ENCODE data around the gene APOBEC2. TPM values are rescaled to one million over a fixed set of nuclear protein-coding genes. Genes with fewer than 3 reads are reported as not detected.

Gene APOBEC2
- polyA plus RNA-seq, 1 donor from 2014 or later, result 0.33 TPM

DNA sequence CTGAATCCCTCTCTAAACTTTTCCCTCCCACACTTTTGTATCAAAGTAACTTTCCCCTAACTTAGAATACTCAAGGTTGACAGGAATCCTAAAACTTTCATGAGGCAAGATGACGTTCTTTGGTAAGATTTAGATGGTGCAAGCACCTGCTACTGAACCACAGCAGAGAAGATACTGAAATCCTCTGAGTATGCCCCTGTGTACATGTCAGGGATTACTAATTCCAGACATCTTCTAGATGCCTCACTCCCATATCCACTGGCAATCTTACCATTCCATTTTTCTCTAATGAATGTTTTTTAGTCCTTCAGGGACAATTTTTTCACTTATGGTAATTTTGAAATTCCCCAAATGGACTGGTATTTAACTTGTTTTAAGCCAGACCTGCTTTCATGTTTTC lies 9.1 kb downstream of the APOBEC2 start:
- no peaks in the 10 kb centered on the region for H3K9me3 Mint-ChIP-seq
- no peaks in the 10 kb centered on the region for H3K27me3 Mint-ChIP-seq
- no peak overlapping the region for H3K4me3 Mint-ChIP-seq
- H3K4me1 Mint-ChIP-seq, result peaks cover 5 to 8% (median 6%) of the 10 kb centered on the region in 3 donors
- peaks cover 13% of the 10 kb centered on the region for H3K36me3 Mint-ChIP-seq
- H3K27ac Mint-ChIP-seq, result no peak overlapping the region

DNA sequence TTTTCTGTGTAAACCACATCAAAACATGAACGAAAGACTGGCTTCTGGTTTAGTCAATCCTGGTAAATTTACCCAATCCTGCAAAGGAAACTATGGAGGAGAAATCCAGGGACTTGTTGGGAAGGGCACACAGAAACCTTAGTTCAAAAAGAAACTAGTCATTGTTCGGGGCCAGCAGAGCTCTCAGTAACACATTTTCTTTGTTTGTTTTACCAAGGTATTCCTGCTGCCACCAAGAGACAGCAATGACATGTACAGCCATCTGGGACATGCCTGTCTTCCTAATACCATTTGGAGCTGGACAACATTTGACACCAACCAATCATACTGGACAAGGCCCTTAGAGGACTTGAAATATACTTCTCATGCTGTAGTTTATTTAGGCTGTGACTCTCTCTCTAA lies 10.9 kb downstream of the APOBEC2 start:
- H3K36me3 Mint-ChIP-seq, result peaks cover 13% of the 10 kb centered on the region
- no peaks in the 10 kb centered on the region for H3K27me3 Mint-ChIP-seq
- no peaks in the 10 kb centered on the region for H3K9me3 Mint-ChIP-seq
- no peak overlapping the region for H3K4me3 Mint-ChIP-seq
- H3K4me1 Mint-ChIP-seq, result peaks cover 5 to 8% (median 6%) of the 10 kb centered on the region in 3 donors
- no peak overlapping the region for H3K27ac Mint-ChIP-seq

DNA sequence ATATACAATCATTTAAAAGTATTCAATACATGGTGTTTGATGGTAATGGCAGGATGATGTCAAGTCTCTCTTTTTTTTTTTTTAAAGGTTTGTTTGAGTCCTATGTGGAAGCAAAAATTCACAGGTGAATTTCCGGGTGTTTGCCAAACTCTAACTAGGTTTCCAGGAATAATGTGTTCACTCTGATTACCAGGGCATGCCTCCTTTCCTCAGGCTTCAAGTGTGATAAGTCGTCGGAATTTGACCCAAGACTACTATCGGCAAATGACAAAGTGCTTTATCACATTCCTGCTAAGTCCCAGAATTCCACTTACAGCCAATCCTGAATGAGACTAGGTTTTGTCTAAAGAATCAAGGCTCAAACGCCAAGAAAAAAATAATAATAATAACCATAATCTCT lies 11.8 kb downstream of the APOBEC2 start:
- no peaks in the 10 kb centered on the region for H3K9me3 Mint-ChIP-seq
- no peaks in the 10 kb centered on the region for H3K27me3 Mint-ChIP-seq
- H3K4me1 Mint-ChIP-seq, result peaks cover 5 to 8% (median 6%) of the 10 kb centered on the region in 3 donors
- no peak overlapping the region for H3K27ac Mint-ChIP-seq
- H3K4me3 Mint-ChIP-seq, result no peak overlapping the region
- H3K36me3 Mint-ChIP-seq, result peaks cover 12% of the 10 kb centered on the region

DNA sequence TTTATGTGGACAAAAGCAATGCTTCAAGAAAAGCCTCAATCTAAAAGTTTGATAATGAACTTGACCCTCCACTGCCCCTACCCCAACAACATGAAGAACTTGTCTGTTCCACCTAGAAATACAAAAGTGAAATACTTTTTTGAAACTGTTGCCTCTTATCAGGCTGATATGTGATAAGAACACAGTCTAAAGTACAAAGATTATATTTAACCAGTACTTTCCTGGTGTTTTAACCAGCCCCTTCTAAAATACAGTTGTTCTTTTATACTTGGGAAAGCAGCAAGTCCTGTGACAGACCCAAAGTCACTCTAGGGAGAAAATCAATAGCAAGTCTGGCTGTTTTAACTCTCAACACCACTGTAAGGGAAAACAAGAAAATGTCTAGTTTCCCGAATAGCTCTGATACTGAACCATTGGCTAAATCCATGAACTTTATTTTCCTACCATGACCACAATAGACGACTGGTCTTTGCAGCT lies 12.6 kb downstream of the APOBEC2 start:
- H3K36me3 Mint-ChIP-seq, result peaks cover 6% of the 10 kb centered on the region
- H3K27ac Mint-ChIP-seq, result no peak overlapping the region
- H3K4me1 Mint-ChIP-seq, result peaks cover 5 to 9% (median 6%) of the 10 kb centered on the region in 3 donors

DNA sequence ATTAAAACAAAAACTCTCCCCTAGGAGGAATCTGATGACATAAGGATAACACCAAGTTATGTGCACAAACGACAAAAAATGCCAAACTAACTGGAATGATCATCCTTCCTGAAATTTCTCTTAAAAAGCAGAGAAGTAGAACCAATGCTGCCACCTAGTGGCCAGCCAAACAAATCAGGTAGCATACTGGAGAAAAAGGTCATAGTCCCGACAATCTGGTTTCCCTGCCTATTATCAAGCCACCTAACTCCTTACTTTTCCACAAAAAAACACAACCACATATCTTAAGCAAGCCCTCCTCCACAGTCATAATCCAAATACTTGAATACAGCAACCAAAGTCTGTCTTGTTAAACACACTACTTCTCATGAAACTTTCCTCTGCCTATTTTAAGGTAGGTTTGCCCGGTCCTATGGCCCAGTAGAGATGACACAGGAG lies 13.9 kb downstream of the APOBEC2 start:
- Mint-ChIP-seq H3K27ac (peak overlapping the region in 2 of 3 donors; percentile 2 to 63), H3K36me3 (peaks cover 4% of the 10 kb centered on the region), H3K27me3 (no peaks in the 10 kb centered on the region), H3K4me3 (peak overlapping the region in 1 of 4 donors; percentile 46), H3K9me3 (no peaks in the 10 kb centered on the region), H3K4me1 (peaks cover 5 to 18% (median 14%) of the 10 kb centered on the region in 3 donors)

More for the DNA sequence above, 12.6 kb downstream of the APOBEC2 start:
- Mint-ChIP-seq H3K9me3 (no peaks in the 10 kb centered on the region), H3K4me3 (no peak overlapping the region), H3K27me3 (no peaks in the 10 kb centered on the region)

DNA sequence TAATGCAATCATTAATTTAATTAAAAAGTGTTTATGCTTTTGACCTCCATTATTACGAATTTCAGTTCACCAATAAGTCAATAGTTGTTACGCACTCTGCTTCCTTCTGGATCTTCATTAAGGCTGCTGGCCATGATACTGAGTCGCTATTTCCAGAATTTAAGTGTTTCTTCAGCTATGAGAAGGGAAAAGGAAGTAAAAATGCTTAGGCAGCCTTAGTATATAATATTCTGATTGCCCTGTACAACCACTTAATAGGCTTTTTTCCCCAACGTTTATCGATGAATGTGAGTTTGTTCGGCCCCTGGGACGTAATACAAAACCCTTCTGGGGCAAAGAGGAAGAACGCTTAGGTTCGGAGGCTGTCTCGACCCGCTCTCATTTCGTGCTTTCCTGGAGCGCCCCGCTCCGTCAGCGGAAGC lies 18.5 kb downstream of the APOBEC2 start:
- H3K27ac Mint-ChIP-seq, result peak overlapping the region; percentile 98 to 100 (median 99)
- no peaks in the 10 kb centered on the region for H3K27me3 Mint-ChIP-seq
- H3K9me3 Mint-ChIP-seq, result no peaks in the 10 kb centered on the region
- peaks cover 2% of the 10 kb centered on the region for H3K36me3 Mint-ChIP-seq
- H3K4me1 Mint-ChIP-seq, result peaks cover 20 to 40% (median 39%) of the 10 kb centered on the region in 3 donors
- peak overlapping the region; percentile 92 to 98 (median 98) for H3K4me3 Mint-ChIP-seq

DNA sequence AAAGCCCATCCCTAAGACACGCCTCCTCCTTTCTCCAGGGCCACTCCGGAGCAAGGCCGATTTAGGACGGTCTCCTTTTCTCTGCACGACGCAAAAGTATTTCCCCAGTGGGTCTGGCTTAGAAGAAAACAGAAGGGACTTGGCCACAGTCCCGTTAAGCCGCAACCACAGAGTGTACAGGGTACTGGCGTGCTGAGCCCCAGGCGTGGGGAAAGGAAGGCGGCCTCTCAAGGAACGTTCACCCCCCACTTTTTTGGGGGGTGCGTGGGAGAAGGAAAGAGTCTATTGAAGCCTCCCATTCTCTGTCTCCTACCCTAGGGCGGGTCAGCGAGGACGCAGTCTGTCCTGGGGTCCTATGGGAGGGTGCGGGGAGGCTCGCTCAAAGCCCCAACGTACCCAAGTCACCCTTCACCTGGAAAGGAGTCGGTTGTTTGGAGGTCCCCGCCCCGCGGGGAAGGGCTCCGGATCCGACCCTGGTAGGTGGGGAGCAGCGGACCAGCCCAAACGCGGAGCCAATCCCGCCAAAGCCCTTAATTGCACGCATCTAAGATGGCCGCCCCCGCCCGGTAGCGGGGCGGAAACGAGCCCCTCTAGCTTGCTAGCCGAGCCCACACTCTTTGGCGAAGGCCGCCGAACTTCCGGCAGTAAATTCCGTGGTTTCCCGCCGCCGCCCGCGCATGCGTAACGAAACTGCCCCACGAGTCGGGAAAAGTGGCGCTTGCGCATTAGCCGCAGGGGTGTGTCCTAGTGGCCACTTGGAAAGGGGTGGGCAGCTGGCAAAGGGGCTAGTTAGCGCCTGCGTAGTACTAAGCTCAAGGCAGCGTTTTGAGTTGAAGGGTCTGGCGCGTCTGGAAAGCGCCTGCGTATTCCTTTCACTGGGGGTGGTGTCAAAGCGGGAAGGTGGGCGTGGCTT lies 19.2 kb downstream of the APOBEC2 start, which contains the start of gene OARD1:
Gene OARD1 (minus strand): TSS at position 434 of the 913 bp plus-strand sequence. CDS start 722 bp downstream, outside the sequence.
- no peaks in the 10 kb centered on the region for H3K27me3 Mint-ChIP-seq
- H3K9me3 Mint-ChIP-seq, result no peaks in the 10 kb centered on the region
- peaks cover 21 to 37% (median 33%) of the 10 kb centered on the region in 3 donors for H3K4me1 Mint-ChIP-seq
- peaks cover 2% of the 10 kb centered on the region for H3K36me3 Mint-ChIP-seq
- peak within 1 kb of the TSS; percentile 98 to 100 (median 99) for H3K27ac Mint-ChIP-seq
- peak within 1 kb of the TSS; percentile 96 to 98 (median 98) for H3K4me3 Mint-ChIP-seq

DNA sequence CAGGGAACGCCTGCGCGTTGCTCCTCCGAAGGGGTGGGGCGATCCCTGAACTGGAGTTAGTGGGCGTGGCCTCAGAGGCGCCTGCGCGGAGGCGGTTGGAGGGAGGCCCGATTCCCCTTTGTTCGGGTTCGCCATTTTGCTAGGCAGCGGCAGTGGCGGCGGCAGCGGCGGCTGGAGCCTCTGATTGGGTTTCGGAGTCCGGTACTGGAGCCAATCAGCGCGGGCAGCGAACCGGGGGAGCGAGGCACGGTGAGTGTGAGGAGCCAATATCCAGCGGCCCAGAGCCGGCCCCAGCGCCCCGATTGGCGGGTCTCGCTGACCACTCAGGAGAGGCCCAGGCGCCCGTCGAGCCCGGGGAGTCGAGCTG lies 19.8 kb downstream of the APOBEC2 start, which contains the start of gene NFYA:
Gene NFYA (plus strand): TSS at position 139 of the 367 bp plus-strand sequence. CDS start 6,116 bp downstream, outside the sequence.
- H3K27me3 Mint-ChIP-seq, result no peaks in the 10 kb centered on the region
- H3K4me1 Mint-ChIP-seq, result peaks cover 22 to 36% (median 33%) of the 10 kb centered on the region in 3 donors
- H3K9me3 Mint-ChIP-seq, result no peaks in the 10 kb centered on the region
- peak within 1 kb of the TSS; percentile 96 to 98 (median 98) for H3K4me3 Mint-ChIP-seq
- H3K27ac Mint-ChIP-seq, result peak within 1 kb of the TSS; percentile 98 to 100 (median 99)
- H3K36me3 Mint-ChIP-seq, result peaks cover 2% of the 10 kb centered on the region

DNA sequence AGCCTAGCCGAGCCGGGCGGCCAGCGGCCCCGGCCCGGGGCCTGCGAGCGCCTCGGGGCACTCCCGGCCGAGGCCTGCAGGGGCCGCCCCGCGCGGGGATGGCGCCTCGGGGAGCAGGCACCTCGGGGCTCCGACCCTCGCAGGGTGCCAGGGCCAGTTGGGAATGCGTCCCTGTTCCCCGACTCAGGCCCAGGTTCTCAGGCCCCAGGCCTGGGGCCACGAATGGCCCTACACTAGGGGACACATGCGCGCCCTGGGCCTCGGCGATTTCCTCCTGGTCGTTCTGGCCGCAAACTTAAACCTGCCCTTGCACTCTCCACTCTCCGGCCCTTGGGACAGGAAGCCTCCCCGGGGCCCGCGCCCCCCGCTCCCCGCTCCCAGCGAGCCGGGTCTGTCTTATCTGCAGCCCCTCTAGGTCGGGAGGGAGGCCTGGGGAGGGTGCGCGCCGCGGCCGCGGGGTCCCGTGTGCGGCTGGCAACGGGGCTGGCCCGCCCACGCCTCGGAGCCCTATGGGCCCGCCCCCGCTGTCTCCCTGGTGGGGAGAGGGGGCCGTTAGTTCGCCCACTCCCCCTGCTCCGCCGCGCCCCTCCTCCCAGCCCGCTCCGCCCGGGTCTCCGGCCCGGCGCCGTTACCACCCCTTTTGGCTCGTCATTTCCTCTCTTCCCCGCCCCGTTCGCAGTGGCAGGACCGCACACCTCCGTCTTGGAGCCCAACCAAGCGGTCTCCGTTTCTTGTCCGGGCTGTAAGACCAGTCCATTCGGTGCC lies 20.4 kb downstream of the APOBEC2 start:
- Mint-ChIP-seq H3K4me3 (peak overlapping the region; percentile 96 to 98 (median 98)), H3K27ac (peak overlapping the region; percentile 97 to 100 (median 99)), H3K9me3 (no peaks in the 10 kb centered on the region), H3K36me3 (peaks cover 2% of the 10 kb centered on the region), H3K4me1 (peaks cover 22 to 39% (median 33%) of the 10 kb centered on the region in 3 donors), H3K27me3 (no peaks in the 10 kb centered on the region)

DNA sequence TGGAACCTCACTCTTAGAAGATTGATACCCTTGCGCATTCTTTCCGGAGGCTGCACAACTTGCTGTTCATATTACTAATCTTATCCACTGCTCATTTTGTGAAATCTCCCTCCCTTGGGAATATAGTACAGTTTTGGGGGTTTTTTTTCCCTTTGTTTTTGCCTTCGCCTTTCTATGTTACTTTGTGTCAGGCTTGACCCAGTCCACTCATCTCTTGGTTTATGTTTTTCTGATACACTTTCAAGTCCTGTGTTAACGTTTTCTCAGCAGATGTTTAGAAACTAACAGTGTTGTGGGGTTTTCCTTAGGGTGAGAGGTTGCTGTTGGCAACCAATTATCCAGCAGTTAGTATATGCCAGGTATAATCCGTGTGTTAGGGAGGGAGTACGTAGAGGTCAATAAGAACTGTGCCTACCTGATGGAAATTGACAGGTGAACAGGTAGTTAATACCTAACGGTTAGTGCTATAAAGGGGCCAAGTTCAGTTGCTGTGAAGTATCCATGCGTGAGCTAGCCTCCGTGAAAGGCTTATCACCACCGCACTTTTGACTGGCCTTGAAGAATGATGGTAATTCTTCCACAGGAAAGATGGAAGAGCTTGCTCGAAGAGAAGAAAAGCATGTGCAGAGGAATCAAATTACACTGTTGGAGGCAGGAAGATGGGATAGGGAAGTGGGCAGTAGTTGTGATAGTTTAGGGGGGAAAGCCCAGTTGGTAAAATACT lies 21.1 kb downstream of the APOBEC2 start:
- Mint-ChIP-seq H3K36me3 (peaks cover 5% of the 10 kb centered on the region), H3K27ac (peak overlapping the region; percentile 97 to 100 (median 97)), H3K4me1 (peaks cover 25 to 42% (median 33%) of the 10 kb centered on the region in 3 donors), H3K27me3 (no peaks in the 10 kb centered on the region), H3K4me3 (peak overlapping the region; percentile 95 to 98 (median 97)), H3K9me3 (no peaks in the 10 kb centered on the region)

DNA sequence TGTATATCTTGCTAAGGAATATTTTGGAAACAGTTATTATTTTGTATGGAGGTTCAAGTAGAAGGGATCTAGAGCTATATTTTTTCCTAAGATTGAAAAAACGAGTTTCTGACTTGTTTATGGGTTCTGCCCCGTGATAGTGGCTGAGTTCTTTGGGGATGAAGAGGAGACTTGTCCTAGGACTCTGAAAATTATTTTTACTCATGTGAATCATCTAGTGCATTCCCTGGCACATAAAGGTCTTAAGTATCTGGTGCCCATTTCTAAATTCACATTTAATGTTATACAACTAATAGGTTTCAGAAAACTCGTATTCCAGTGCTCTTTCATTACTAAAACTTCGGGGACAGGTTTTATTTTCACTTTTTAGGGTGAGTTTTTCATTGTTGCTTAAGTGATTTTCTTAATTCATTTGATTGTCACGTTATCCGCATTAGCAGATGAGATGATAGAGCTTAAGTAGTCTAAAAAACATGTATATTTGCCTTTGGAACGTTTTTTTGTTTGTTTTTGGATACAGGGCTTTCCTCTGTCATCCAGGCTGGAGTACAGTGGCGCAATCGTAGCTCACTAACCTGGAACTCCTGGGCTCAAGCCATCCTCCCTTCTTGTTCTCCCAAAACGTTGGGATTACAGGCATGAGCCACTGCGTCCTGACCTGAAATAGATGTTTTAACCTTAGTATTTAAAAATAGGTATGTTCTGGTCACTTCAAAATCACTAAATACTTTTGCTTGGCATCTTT lies 21.9 kb downstream of the APOBEC2 start:
- Mint-ChIP-seq H3K4me1 (peaks cover 26 to 45% (median 35%) of the 10 kb centered on the region in 3 donors), H3K27ac (peak overlapping the region; percentile 97 to 100 (median 97))

DNA sequence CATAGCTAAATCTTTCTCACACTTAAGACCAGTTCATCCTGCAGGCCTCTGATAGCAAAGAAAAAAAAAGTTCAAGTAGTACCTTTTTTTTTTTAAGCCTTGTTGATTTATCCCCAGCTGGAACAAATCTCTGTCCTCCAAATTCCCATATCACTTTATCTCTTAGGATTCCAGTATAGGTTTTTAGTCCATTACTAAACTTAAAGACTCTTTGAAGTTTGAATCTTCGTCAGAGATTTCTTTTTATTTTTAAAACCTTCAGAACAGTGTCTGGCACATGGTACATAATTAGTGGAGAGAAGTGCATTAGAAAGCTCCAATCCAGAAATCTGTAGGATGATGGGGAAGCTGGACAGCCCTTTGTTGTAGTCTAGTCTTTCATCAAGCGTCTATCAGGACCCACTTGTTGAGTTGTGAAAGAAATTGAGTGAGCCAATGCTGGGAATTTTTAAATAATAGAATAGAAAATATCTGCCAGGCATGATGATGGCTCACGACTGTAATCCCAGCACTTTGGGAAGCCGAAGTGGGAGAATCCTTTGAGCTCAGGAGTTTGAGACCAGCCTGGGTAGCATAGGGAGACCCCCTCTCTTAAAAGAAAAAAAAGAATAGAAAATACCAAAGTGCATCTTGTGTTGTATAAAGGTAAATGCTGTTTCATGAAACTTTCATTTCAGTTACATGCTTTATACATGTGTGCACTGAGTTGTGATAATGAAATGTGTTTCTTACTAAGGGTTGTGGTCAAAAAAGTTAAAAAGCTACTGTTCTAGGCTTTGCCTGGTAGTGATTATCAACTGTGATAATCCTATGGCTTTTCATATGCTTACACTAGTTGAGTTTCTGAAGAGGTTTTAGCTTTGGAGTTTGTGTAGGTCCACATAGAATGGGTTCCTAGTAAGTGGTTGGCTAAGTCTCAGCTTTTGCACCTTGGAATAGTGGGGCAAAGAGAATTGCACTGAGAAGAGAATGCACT lies 22.9 kb downstream of the APOBEC2 start:
- Mint-ChIP-seq H3K9me3 (no peaks in the 10 kb centered on the region), H3K36me3 (peaks cover 9% of the 10 kb centered on the region), H3K4me1 (peaks cover 36 to 51% (median 46%) of the 10 kb centered on the region in 3 donors), H3K27me3 (no peaks in the 10 kb centered on the region), H3K4me3 (peak overlapping the region; percentile 83 to 98 (median 97)), H3K27ac (peak overlapping the region; percentile 18 to 100 (median 97))

More for the DNA sequence above, 21.9 kb downstream of the APOBEC2 start:
- peaks cover 4% of the 10 kb centered on the region for H3K36me3 Mint-ChIP-seq
- no peaks in the 10 kb centered on the region for H3K9me3 Mint-ChIP-seq
- peak overlapping the region; percentile 95 to 98 (median 97) for H3K4me3 Mint-ChIP-seq
- no peaks in the 10 kb centered on the region for H3K27me3 Mint-ChIP-seq
